GM23338 (cell line): ENCODE measurements around the gene SLC13A5. TPM values are rescaled to one million over a fixed set of nuclear protein-coding genes. Genes with fewer than 3 reads are reported as not detected.

ENCODE experiments used
- ATAC-seq: fragments of 200-7000 bp; cut with Tn5 transposase; 3 replicates; pipeline ENCODE4 v1.9.1; 2020
- DNase-seq: peaks from one replicate; pipeline ENCODE4 v3.0.0-alpha.2; 2015; ENCODE audit warnings: low spot score
- H2AFZ ChIP-seq: fragments of 200-600 bp; sonication (generic); 2 replicates; pipeline ENCODE4 v1.8.0; 2016; ENCODE audit warnings: antibody characterized with exemption, mild to moderate bottlenecking, moderate library complexity
- H3F3A ChIP-seq: fragments of 200-600 bp; sonication (generic); replicated peaks from 2 replicates; pipeline ENCODE4 v1.8.0; 2017; ENCODE audit warnings: antibody characterized with exemption, mixed run types, low read depth
- H3K27ac ChIP-seq: fragments of 200-600 bp; sonication (generic); 2 replicates; pipeline ENCODE4 v1.6.1; 2016; ENCODE audit warnings: low read depth
- H3K27me3 ChIP-seq: fragments of 200-600 bp; sonication (generic); 2 replicates; pipeline ENCODE4 v1.8.0; 2016; ENCODE audit warnings: mild to moderate bottlenecking, mixed run types, moderate library complexity; ENCODE audit not compliant: insufficient read depth
- H3K36me3 ChIP-seq: fragments of 200-600 bp; sonication (generic); 2 replicates; pipeline ENCODE4 v1.8.0; 2016; ENCODE audit warnings: mild to moderate bottlenecking; ENCODE audit not compliant: insufficient read depth
- H3K4me1 ChIP-seq: fragments of 200-600 bp; sonication (generic); 2 replicates; pipeline ENCODE4 v1.8.0; 2016; ENCODE audit warnings: mild to moderate bottlenecking, moderate library complexity; ENCODE audit not compliant: insufficient read depth
- H3K4me2 ChIP-seq: fragments of 200-600 bp; sonication (generic); 2 replicates; pipeline ENCODE4 v1.7.1; 2017; ENCODE audit warnings: mixed run types
- H3K4me3 ChIP-seq: fragments of 200-600 bp; sonication (generic); 2 replicates; pipeline ENCODE4 v1.6.1; 2016; ENCODE audit warnings: mixed run types
- H3K79me2 ChIP-seq: fragments of 200-600 bp; sonication (generic); replicated peaks from 2 replicates; pipeline ENCODE4 v1.8.0; 2017; ENCODE audit warnings: mild to moderate bottlenecking; ENCODE audit not compliant: insufficient read depth
- H3K9me2 ChIP-seq: fragments of 200-600 bp; sonication (generic); 2 replicates; pipeline ENCODE4 v1.8.0; 2017; ENCODE audit not compliant: insufficient read depth
- H4K20me1 ChIP-seq: fragments of 200-600 bp; sonication (generic); replicated peaks from 2 replicates; pipeline ENCODE4 v1.8.0; 2017; ENCODE audit warnings: mild to moderate bottlenecking; ENCODE audit not compliant: insufficient read depth
- H3K27ac Mint-ChIP-seq: 2 replicates; pipeline ENCODE4 v1.8.0; 2020; ENCODE audit warnings: inconsistent platforms, mild to moderate bottlenecking, moderate library complexity, mixed read lengths
- H3K27me3 Mint-ChIP-seq: 3 replicates; pipeline ENCODE4 v1.8.0; 2022; ENCODE audit warnings: low read depth, mild to moderate bottlenecking, moderate library complexity, mixed read lengths, inconsistent platforms; ENCODE audit not compliant: insufficient read depth, poor library complexity
- H3K36me3 Mint-ChIP-seq: 3 replicates; pipeline ENCODE4 v1.8.0; 2021; ENCODE audit warnings: low read depth, mild to moderate bottlenecking, inconsistent platforms, moderate library complexity, mixed read lengths
- H3K4me1 Mint-ChIP-seq: 3 replicates; pipeline ENCODE4 v1.8.0; 2020; ENCODE audit warnings: mild to moderate bottlenecking, inconsistent platforms, mixed read lengths
- H3K4me3 Mint-ChIP-seq: 3 replicates; pipeline ENCODE4 v1.8.0; 2021; ENCODE audit warnings: moderate library complexity, mild to moderate bottlenecking, inconsistent platforms, mixed read lengths
- H3K9me3 Mint-ChIP-seq: 3 replicates; pipeline ENCODE4 v1.8.0; 2020; ENCODE audit warnings: moderate library complexity, mild to moderate bottlenecking, inconsistent platforms, mixed read lengths
- CREB1 ChIP-seq: fragments of 250-450 bp; sonication (Bioruptor Pico); IDR thresholded peaks from 2 replicates; pipeline ENCODE4 v1.5.0; 2020; ENCODE audit warnings: low read depth, mild to moderate bottlenecking, moderate library complexity
- CTCF ChIP-seq, 2 experiments: fragments of 200-600 bp in 1 of 2; sonication (generic) in 1 of 2; conservative IDR thresholded peaks; 2 replicates each; pipeline versions ENCODE4 v1.5.1 to v1.6.1; 2016 to 2017; ENCODE audit warnings: antibody characterized with exemption in 2 of 2, low read depth in 2 of 2, mild to moderate bottlenecking in 2 of 2, moderate library complexity in 1 of 2
- ETS1 ChIP-seq: IDR thresholded peaks from 2 replicates; pipeline ENCODE4 v1.6.1; 2016; ENCODE audit warnings: antibody characterized with exemption
- EZH2 ChIP-seq: fragments of 200-600 bp; sonication (generic); IDR thresholded peaks from one replicate; pipeline ENCODE4 v1.8.0; 2017; ENCODE audit warnings: antibody characterized with exemption, mild to moderate bottlenecking, low read depth; ENCODE audit not compliant: unreplicated experiment
- EZH2phosphoT487 ChIP-seq: fragments of 200-600 bp; sonication (generic); IDR thresholded peaks from one replicate; pipeline ENCODE4 v1.8.1; 2018; ENCODE audit warnings: antibody characterized with exemption; ENCODE audit not compliant: unreplicated experiment
- POLR2AphosphoS5 ChIP-seq: IDR thresholded peaks from 2 replicates; pipeline ENCODE4 v1.6.1; 2016; ENCODE audit warnings: antibody characterized with exemption, low read depth
- REST ChIP-seq: IDR thresholded peaks from one replicate; pipeline ENCODE4 v1.6.1; 2018; ENCODE audit warnings: antibody characterized with exemption; ENCODE audit not compliant: unreplicated experiment
- STAT1 ChIP-seq: IDR thresholded peaks from one replicate; pipeline ENCODE4 v1.6.1; 2016; ENCODE audit warnings: antibody characterized with exemption; ENCODE audit not compliant: unreplicated experiment
- ZNF114 ChIP-seq: fragments of 250-450 bp; sonication (Bioruptor Pico); IDR thresholded peaks from 2 replicates; pipeline ENCODE4 v1.5.0; 2020; ENCODE audit warnings: mild to moderate bottlenecking, moderate library complexity
- polyA plus RNA-seq: library from polyadenylated mRNA; unstranded; fragments of >200 nt; fragmentation: Nextera tagmentation; extraction: Ambion mirVana; gene quantifications from 2 replicates; pipeline ENCODE4 v1.2.1, GENCODE V29; 2016
- total RNA-seq: library from RNA; depleted of rRNA; stranded (reverse); fragments of >200 nt; shearing (Covaris generic); gene quantifications from 2 replicates; pipeline ENCODE4 v1.2.3, GENCODE V29; 2014

SLC13A5 gene
- total and polyA plus RNA-seq, 2 experiments from 2014 or later = 1.2 to 2.3 TPM

GRCh38 chr17:6676802-6677157 lies 36.4 kb downstream of the SLC13A5 start:
- Mint-ChIP-seq H3K27me3 (no peaks in the 10 kb centered on the region), H3K27ac (no peak overlapping the region), H3K36me3 (no peaks in the 10 kb centered on the region), H3K4me3 (no peak overlapping the region), H3K9me3 (no peaks in the 10 kb centered on the region), H3K4me1 (peaks cover 2% of the 10 kb centered on the region; the same call in 1 of the 3 replicates)
- peak; percentile 32 for ATAC-seq
- Histone ChIP-seq H2AFZ (no peak overlapping the region), H4K20me1 (no peaks in the 10 kb centered on the region), H3K4me1 (no peaks in the 10 kb centered on the region; the same call in 1 of the 2 replicates), H3K4me3 (no peak overlapping the region), H3K27me3 (no peaks in the 10 kb centered on the region), H3K9me2 (no peaks in the 10 kb centered on the region), H3K36me3 (no peaks in the 10 kb centered on the region), H3K79me2 (no peaks in the 10 kb centered on the region), H3K27ac (no peak overlapping the region), H3F3A (no peaks in the 10 kb centered on the region), H3K4me2 (no peak overlapping the region)
- TF ChIP-seq POLR2AphosphoS5 = no peak
- no peak for TF ChIP-seq REST
- TF ChIP-seq CREB1 (CRISPR knock-in tag) = no peak
- no peak for DNase-seq

- Histone ChIP-seq H3K79me2 (no peaks in the 10 kb centered on the region), H3K4me3 (no peak overlapping the region), H3K27me3 (no peaks in the 10 kb centered on the region), H3K27ac (no peak overlapping the region), H3F3A (no peaks in the 10 kb centered on the region), H3K36me3 (no peaks in the 10 kb centered on the region), H2AFZ (no peak overlapping the region), H3K9me2 (no peaks in the 10 kb centered on the region), H4K20me1 (no peaks in the 10 kb centered on the region), H3K4me2 (no peak overlapping the region), H3K4me1 (no peaks in the 10 kb centered on the region; the same call in 1 of the 2 replicates)
- ATAC-seq (no peak), DNase-seq (no peak)
- Mint-ChIP-seq H3K4me1 (peaks cover 4% of the 10 kb centered on the region; the same call in 1 of the 3 replicates), H3K9me3 (no peaks in the 10 kb centered on the region), H3K27me3 (peaks cover 3% of the 10 kb centered on the region), H3K36me3 (no peaks in the 10 kb centered on the region), H3K27ac (no peak overlapping the region), H3K4me3 (no peak overlapping the region)
- TF ChIP-seq CTCF (conservative IDR thresholded peaks at IDR 0.05; ENCODE audit: low read depth in 2 of 2) = no peak
- no peak for TF ChIP-seq STAT1
- no peak for TF ChIP-seq ETS1
- no peak for TF ChIP-seq EZH2
- TF ChIP-seq ZNF114 (CRISPR knock-in tag) = no peak
- TF ChIP-seq EZH2phosphoT487 = no peak
Measured at GRCh38 chr17:6675201-6675825, 37.9 kb downstream of the SLC13A5 start.
